ENCODE data around the gene PLGRKT. TPM values are rescaled to one million over a fixed set of nuclear protein-coding genes. Genes with fewer than 3 reads are reported as not detected.

Gene PLGRKT
- total RNA-seq, 2 donors from 2014 or later = 21.0 to 31.1 TPM

GRCh38 chr9:5453673-5454072 lies 15.9 kb upstream of the PLGRKT start:
- Mint-ChIP-seq H3K4me1 (peaks cover 3% of the 10 kb centered on the region), H3K27me3 (ENCODE audit: insufficient read depth) (peaks cover 3% of the 10 kb centered on the region), H3K9me3 (no peaks in the 10 kb centered on the region), H3K27ac (no peak overlapping the region), H3K4me3 (no peak overlapping the region), H3K36me3 (ENCODE audit: low read depth) (no peaks in the 10 kb centered on the region)
- Histone ChIP-seq H3K9me3 (ENCODE audit: control insufficient read depth, low read length) (no peaks in the 10 kb centered on the region), H3K27me3 (ENCODE audit: control insufficient read depth, insufficient read depth, low read length, poor library complexity, severe bottlenecking) (no peaks in the 10 kb centered on the region), H3K27ac (ENCODE audit: low read depth, low read length) (no peak overlapping the region), H3K4me1 (ENCODE audit: control insufficient read depth, insufficient read depth, low read length) (no peaks in the 10 kb centered on the region), H3K36me3 (ENCODE audit: control insufficient read depth, insufficient read depth, low read length) (no peaks in the 10 kb centered on the region), H3K9ac (ENCODE audit: extremely low read depth, low read length, poor library complexity, severe bottlenecking) (no peak overlapping the region), H3K4me3 (ENCODE audit: low read length) (no peak overlapping the region)
- WGBS, 2 experiments (ENCODE audit: insufficient coverage in 1 of 2, insufficient read length in 1 of 2) = 76 to 78% methylated on average over 1 to 2 of the region's 2 CpGs
- no peak for TF ChIP-seq CTCF (conservative IDR thresholded peaks at IDR 0.05)
- DNase-seq = no peak

GRCh38 chr9:5453004-5453403 lies 15.3 kb upstream of the PLGRKT start:
- Histone ChIP-seq H3K4me1 (ENCODE audit: control insufficient read depth, insufficient read depth, low read length) (no peaks in the 10 kb centered on the region), H3K9ac (ENCODE audit: extremely low read depth, low read length, poor library complexity, severe bottlenecking) (no peak overlapping the region), H3K27ac (ENCODE audit: low read depth, low read length) (no peak overlapping the region), H3K4me3 (ENCODE audit: low read length) (no peak overlapping the region), H3K27me3 (ENCODE audit: control insufficient read depth, insufficient read depth, low read length, poor library complexity, severe bottlenecking) (peaks cover 6% of the 10 kb centered on the region), H3K36me3 (ENCODE audit: control insufficient read depth, insufficient read depth, low read length) (no peaks in the 10 kb centered on the region), H3K9me3 (ENCODE audit: control insufficient read depth, low read length) (no peaks in the 10 kb centered on the region)
- H3K4me1 Mint-ChIP-seq = peaks cover 3% of the 10 kb centered on the region
- no peak for TF ChIP-seq CTCF (conservative IDR thresholded peaks at IDR 0.05)
- H3K4me3 Mint-ChIP-seq = no peak overlapping the region
- H3K27me3 Mint-ChIP-seq (ENCODE audit: insufficient read depth) = peaks cover 9% of the 10 kb centered on the region
- H3K9me3 Mint-ChIP-seq = no peaks in the 10 kb centered on the region
- no peak overlapping the region for H3K27ac Mint-ChIP-seq
- DNase-seq = no peak
- H3K36me3 Mint-ChIP-seq (ENCODE audit: low read depth) = no peaks in the 10 kb centered on the region
- 92 to 100% methylated on average over 1 to 2 of the region's 2 CpGs for WGBS, 2 experiments (ENCODE audit: insufficient coverage in 1 of 2, insufficient read length in 1 of 2)

GRCh38 chr9:5452286-5452609 lies 14.5 kb upstream of the PLGRKT start:
- Histone ChIP-seq H3K27me3 (ENCODE audit: control insufficient read depth, insufficient read depth, low read length, poor library complexity, severe bottlenecking) (peaks cover 7% of the 10 kb centered on the region), H3K4me3 (ENCODE audit: low read length) (no peak overlapping the region), H3K9ac (ENCODE audit: extremely low read depth, low read length, poor library complexity, severe bottlenecking) (no peak overlapping the region), H3K27ac (ENCODE audit: low read depth, low read length) (no peak overlapping the region), H3K4me1 (ENCODE audit: control insufficient read depth, insufficient read depth, low read length) (no peaks in the 10 kb centered on the region), H3K9me3 (ENCODE audit: control insufficient read depth, low read length) (no peaks in the 10 kb centered on the region), H3K36me3 (ENCODE audit: control insufficient read depth, insufficient read depth, low read length) (no peaks in the 10 kb centered on the region)
- Mint-ChIP-seq H3K36me3 (ENCODE audit: low read depth) (no peaks in the 10 kb centered on the region), H3K27ac (no peak overlapping the region), H3K27me3 (ENCODE audit: insufficient read depth) (peaks cover 15% of the 10 kb centered on the region), H3K4me1 (peaks cover 3% of the 10 kb centered on the region), H3K4me3 (no peak overlapping the region), H3K9me3 (no peaks in the 10 kb centered on the region)
- WGBS, 2 experiments (ENCODE audit: insufficient coverage in 1 of 2, insufficient read length in 1 of 2) = 80% methylated on average over 1 of the region's 1 CpG; no CpG with 5 or more reads in 1 of the 2 experiments
- TF ChIP-seq CTCF (conservative IDR thresholded peaks at IDR 0.05) = no peak
- DNase-seq = no peak

Measured in endodermal cell (in vitro differentiated cells).